Gastroesophageal sphincter (tissue), 4 donors: ENCODE measurements around the gene SKP1. TPM values are rescaled to one million over a fixed set of nuclear protein-coding genes. Genes with fewer than 3 reads are reported as not detected.

Source experiments
- ATAC-seq: fragments of 150-250 bp; one replicate; pipeline ENCODE4 v1.9.1; 2016; ENCODE audit warnings: mild to moderate bottlenecking, moderate library complexity
- H3K27ac ChIP-seq, 4 donors: fragments of 200-600 bp; sonication (generic) in 3 of 4; 1 replicate in 3 of 4; 2 replicates in 1 of 4; pipeline ENCODE4 v1.5.1; 2016 to 2019
- H3K27me3 ChIP-seq: fragments of 200-600 bp; sonication (generic); one replicate; pipeline ENCODE4 v1.5.1; 2019
- H3K36me3 ChIP-seq, 2 donors: fragments of 200-600 bp; sonication (generic); one replicate each; pipeline ENCODE4 v1.5.1; 2019; ENCODE audit warnings: control low read depth in 1 of 2
- H3K4me1 ChIP-seq, 3 donors: fragments of 200-600 bp; sonication (generic); 1 replicate in 2 of 3; 2 replicates in 1 of 3; pipeline ENCODE4 v1.5.1; 2016 to 2019; ENCODE audit warnings: control low read depth in 2 of 3
- H3K4me3 ChIP-seq, 2 donors: fragments of 200-600 bp; sonication (generic); one replicate each; pipeline ENCODE4 v1.5.1; 2019; ENCODE audit warnings: mild to moderate bottlenecking in 1 of 2, moderate library complexity in 1 of 2
- H3K9me3 ChIP-seq, 3 donors: fragments of 200-600 bp; sonication (generic); one replicate each; pipeline ENCODE4 v1.5.1; 2017 to 2019; ENCODE audit warnings: control low read depth in 2 of 3
- CTCF ChIP-seq, 4 experiments: fragments of 200-600 bp in 2 of 4; fragments of 450-650 bp in 2 of 4; sonication (generic) in 1 of 4; IDR thresholded peaks; one replicate each; pipeline ENCODE4 v1.5.1; 2017 to 2019; ENCODE audit warnings: antibody characterized with exemption in 4 of 4, mild to moderate bottlenecking in 2 of 4, moderate library complexity in 2 of 4
- EP300 ChIP-seq: sonication (generic); formaldehyde crosslinking; IDR thresholded peaks from one replicate; pipeline ENCODE4 v1.6.1; 2017; ENCODE audit warnings: antibody characterized with exemption, mild to moderate bottlenecking
- POLR2A ChIP-seq, 2 donors: fragments of 450-650 bp; IDR thresholded peaks; one replicate each; pipeline ENCODE4 v1.6.1; 2017; ENCODE audit warnings: antibody characterized with exemption in 2 of 2, mild to moderate bottlenecking in 2 of 2, moderate library complexity in 1 of 2
- POLR2AphosphoS5 ChIP-seq: sonication (generic); formaldehyde crosslinking; IDR thresholded peaks from one replicate; pipeline ENCODE4 v1.6.1; 2017; ENCODE audit warnings: antibody characterized with exemption
- WGBS, 2 donors: methylation state at CpG; one replicate each; pipeline ENCODE4 v1.1.5; 2018; ENCODE audit warnings: low coverage in 1 of 2; 5-methylcytosine and 5-hydroxymethylcytosine counted together
- total RNA-seq, 4 donors: library from RNA; depleted of rRNA; stranded (reverse); fragments of >200 nt; gene quantifications; one replicate each; pipeline ENCODE4 v1.1.0, GENCODE V29; 2016

Gene SKP1
- total RNA-seq, 4 donors from 2014 or later, result 313 to 463 (median 399) TPM

- Histone ChIP-seq H3K27ac (no peak overlapping the region), H3K36me3 (peaks cover 0 to 75% of the 10 kb centered on the region in 2 donors), H3K9me3 (no peaks in the 10 kb centered on the region), H3K4me3 (no peak overlapping the region), H3K27me3 (no peaks in the 10 kb centered on the region), H3K4me1 (peaks cover 0 to 45% (median 12%) of the 10 kb centered on the region in 3 donors)
- TF ChIP-seq POLR2A (IDR thresholded peaks at IDR 0.05) (no peak), EP300 (no peak), CTCF (IDR thresholded peaks at IDR 0.05) (no peak), POLR2AphosphoS5 (no peak)
- WGBS, 2 donors, result no CpG with 5 or more reads among the region's 5 CpGs
- no peak for ATAC-seq
These were observed 34.7 kb downstream of the SKP1 start for GRCh38 chr5:134142052-134142451.

GRCh38 chr5:134141331-134142050 lies 35.3 kb downstream of the SKP1 start:
- ATAC-seq, result no peak
- WGBS, 2 donors, result 66 to 73% methylated on average over 8 to 9 of the region's 9 CpGs
- no peak for TF ChIP-seq POLR2A (IDR thresholded peaks at IDR 0.05)
- no peak for TF ChIP-seq POLR2AphosphoS5
- TF ChIP-seq CTCF (IDR thresholded peaks at IDR 0.05), result no peak
- TF ChIP-seq EP300, result no peak
- no peaks in the 10 kb centered on the region for H3K27me3 ChIP-seq
- peaks cover 0 to 39% (median 8%) of the 10 kb centered on the region in 3 donors for H3K4me1 ChIP-seq
- peaks cover 0 to 75% of the 10 kb centered on the region in 2 donors for H3K36me3 ChIP-seq
- H3K9me3 ChIP-seq, result no peaks in the 10 kb centered on the region
- H3K27ac ChIP-seq, result no peak overlapping the region
- H3K4me3 ChIP-seq, result no peak overlapping the region

- Histone ChIP-seq H3K9me3 (no peaks in the 10 kb centered on the region), H3K27ac (no peak overlapping the region), H3K27me3 (no peaks in the 10 kb centered on the region), H3K4me3 (no peak overlapping the region), H3K4me1 (peaks cover 0 to 31% (median 4%) of the 10 kb centered on the region in 3 donors), H3K36me3 (peaks cover 0 to 75% of the 10 kb centered on the region in 2 donors)
- 40% methylated on average over 2 of the region's 8 CpGs; no CpG with 5 or more reads in 1 of the 2 donors for WGBS, 2 donors
- ATAC-seq, result peak; percentile 42
- TF ChIP-seq EP300 (no peak), POLR2A (IDR thresholded peaks at IDR 0.05) (no peak), POLR2AphosphoS5 (no peak), CTCF (IDR thresholded peaks at IDR 0.05) (peak in 3 of 4 experiments; percentile 58 to 76 (median 60))
These were observed 36.1 kb downstream of the SKP1 start for GRCh38 chr5:134140530-134141201.

- 94% methylated on average over 2 of the region's 8 CpGs; no CpG with 5 or more reads in 1 of the 2 donors for WGBS, 2 donors
- peaks cover 0 to 75% of the 10 kb centered on the region in 2 donors for H3K36me3 ChIP-seq
These were observed 36.8 kb downstream of the SKP1 start for GRCh38 chr5:134139891-134140469.

More at GRCh38 chr5:134139891-134140469, 36.8 kb downstream of the SKP1 start:
- Histone ChIP-seq H3K4me1 (peaks cover 0 to 27% (median 4%) of the 10 kb centered on the region in 3 donors), H3K4me3 (no peak overlapping the region), H3K27ac (no peak overlapping the region), H3K9me3 (no peaks in the 10 kb centered on the region), H3K27me3 (no peaks in the 10 kb centered on the region)
- ATAC-seq, result no peak
- TF ChIP-seq CTCF (IDR thresholded peaks at IDR 0.05) (no peak), POLR2AphosphoS5 (no peak)
